Left renal cortex interstitium (tissue), 4 donors: ENCODE measurements around the gene C17orf113. TPM values are rescaled to one million over a fixed set of nuclear protein-coding genes. Genes with fewer than 3 reads are reported as not detected.
"Not testable (repeated sequence)": the region's sequence is repeated elsewhere in the genome, so short reads cannot be mapped to it uniquely, and the experiment has no call there.

ENCODE experiments used
- DNase-seq, 4 donors: peaks; one replicate each; pipeline ENCODE4 v3.0.0-alpha.2; 2013; ENCODE audit warnings: low read depth in 4 of 4, low spot score in 2 of 4, missing footprints in 1 of 4
- polyA plus RNA-seq, 4 donors: library from polyadenylated mRNA; unstranded; fragments of 120-200 nt; gene quantifications; one replicate each; pipeline ENCODE4 v1.2.1, GENCODE V29; 2013; ENCODE audit not compliant: insufficient read length in 4 of 4

C17orf113 gene
- polyA plus RNA-seq, 4 donors: 3.6 to 6.4 (median 4.9) TPM

- no peak for DNase-seq
Observed at GRCh38 chr17:42045719-42046118, 4.7 kb downstream of the C17orf113 start.

- no peak for DNase-seq
Observed at GRCh38 chr17:42042598-42043319, 7.6 kb downstream of the C17orf113 start.

GRCh38 chr17:42041619-42042018, 8.8 kb downstream of the C17orf113 start:
- DNase-seq: no peak

GRCh38 chr17:42040818-42041217, 9.6 kb downstream of the C17orf113 start:
- no peak for DNase-seq

- no peak for DNase-seq
Observed at GRCh38 chr17:42039794-42040763, 10.3 kb downstream of the C17orf113 start.

- no peak for DNase-seq
Observed at GRCh38 chr17:42038221-42038973, 12.0 kb downstream of the C17orf113 start.

- DNase-seq: no peak
Observed at GRCh38 chr17:42034059-42034458, 16.3 kb downstream of the C17orf113 start.

GRCh38 chr17:42031584-42031983, 18.8 kb downstream of the C17orf113 start:
- DNase-seq: no peak

GRCh38 chr17:42028791-42029127, 21.6 kb downstream of the C17orf113 start:
- DNase-seq: no peak

- DNase-seq: no peak
Observed at GRCh38 chr17:42027961-42028790, 22.2 kb downstream of the C17orf113 start.

GRCh38 chr17:42027590-42027889, 22.9 kb downstream of the C17orf113 start:
- no peak for DNase-seq

GRCh38 chr17:42026857-42027589, 23.4 kb downstream of the C17orf113 start:
- no peak for DNase-seq

GRCh38 chr17:42025936-42026335, 24.5 kb downstream of the C17orf113 start:
- no peak for DNase-seq

- DNase-seq: no peak
Observed at GRCh38 chr17:42025191-42025579, 25.2 kb downstream of the C17orf113 start.

- no peak for DNase-seq
Observed at GRCh38 chr17:42023524-42024349, 26.7 kb downstream of the C17orf113 start.

- DNase-seq: not testable (repeated sequence)
Observed at GRCh38 chr17:42020845-42021244, 29.6 kb downstream of the C17orf113 start.

GRCh38 chr17:42019509-42020404, 30.6 kb downstream of the C17orf113 start, which contains the start of gene NKIRAS2:
NKIRAS2 (plus strand) TSS chr17:42020090; CDS start chr17:42021578, 1,488 bp downstream.
- peak in 3 of 4 donors; percentile 11 to 76 (median 74) for DNase-seq

- DNase-seq: no peak
Observed at GRCh38 chr17:42018988-42019387, 31.4 kb downstream of the C17orf113 start.
